Hepatocyte (in vitro differentiated cells): Measurements from ENCODE around the gene SUSD3. TPM values are rescaled to one million over a fixed set of nuclear protein-coding genes. Genes with fewer than 3 reads are reported as not detected.

Source experiments
- DNase-seq: peaks from one replicate; pipeline ENCODE4 v3.0.0-alpha.2; 2016; ENCODE audit warnings: low spot score
- H2AFZ ChIP-seq: fragments of 200-600 bp; sonication (generic); 2 replicates; pipeline ENCODE4 v1.6.0; 2016; ENCODE audit warnings: antibody characterized with exemption, mild to moderate bottlenecking
- H3K27ac ChIP-seq: fragments of 200-600 bp; sonication (generic); 2 replicates; pipeline ENCODE4 v1.5.1; 2016; ENCODE audit warnings: mild to moderate bottlenecking
- H3K27me3 ChIP-seq: fragments of 200-600 bp; sonication (generic); 2 replicates; pipeline ENCODE4 v1.6.1; 2016
- H3K36me3 ChIP-seq: fragments of 200-600 bp; sonication (generic); replicated peaks from 2 replicates; pipeline ENCODE4 v1.5.1; 2016; ENCODE audit warnings: low read depth; ENCODE audit not compliant: insufficient read depth
- H3K4me1 ChIP-seq: fragments of 200-600 bp; sonication (generic); 2 replicates; pipeline ENCODE4 v1.5.1; 2016; ENCODE audit warnings: mild to moderate bottlenecking, moderate library complexity; ENCODE audit not compliant: insufficient read depth
- H3K4me2 ChIP-seq: fragments of 200-600 bp; sonication (generic); 2 replicates; pipeline ENCODE4 v1.6.0; 2016
- H3K4me3 ChIP-seq: fragments of 200-600 bp; sonication (generic); 2 replicates; pipeline ENCODE4 v1.5.1; 2016; ENCODE audit warnings: mild to moderate bottlenecking
- H3K79me2 ChIP-seq: fragments of 200-600 bp; sonication (generic); 2 replicates; pipeline ENCODE4 v1.6.0; 2017; ENCODE audit warnings: mild to moderate bottlenecking
- H3K9me2 ChIP-seq: fragments of 200-600 bp; sonication (generic); replicated peaks from 2 replicates; pipeline ENCODE4 v1.6.0; 2017; ENCODE audit warnings: mild to moderate bottlenecking; ENCODE audit not compliant: insufficient read depth
- H3K9me3 ChIP-seq: fragments of 200-600 bp; sonication (generic); 2 replicates; pipeline ENCODE4 v1.5.1; 2016; ENCODE audit warnings: low read depth, mild to moderate bottlenecking
- H4K20me1 ChIP-seq: fragments of 200-600 bp; sonication (generic); 2 replicates; pipeline ENCODE4 v1.6.0; 2016; ENCODE audit warnings: mild to moderate bottlenecking; ENCODE audit not compliant: insufficient read depth, poor library complexity, severe bottlenecking
- EZH2 ChIP-seq: fragments of 200-600 bp; sonication (generic); IDR thresholded peaks from 2 replicates; pipeline ENCODE4 v1.6.1; 2016; ENCODE audit warnings: antibody characterized with exemption, mild to moderate bottlenecking, borderline replicate concordance
- EZH2phosphoT487 ChIP-seq: fragments of 200-600 bp; sonication (generic); IDR thresholded peaks from one replicate; pipeline ENCODE4 v1.6.1; 2018; ENCODE audit warnings: antibody characterized with exemption, mild to moderate bottlenecking, low read depth, moderate library complexity; ENCODE audit not compliant: unreplicated experiment, severe bottlenecking
- WGBS: methylation state at CpG from one replicate; pipeline ENCODE4 v1.1.6; 2016; ENCODE audit warnings: low lambda C conversion rate; ENCODE audit errors: missing lambda C conversion rate; 5-methylcytosine and 5-hydroxymethylcytosine counted together
- polyA plus RNA-seq: library from polyadenylated mRNA; unstranded; fragments of >200 nt; fragmentation: Nextera tagmentation; extraction: Ambion mirVana; gene quantifications from 2 replicates; pipeline ENCODE4 v1.2.1, GENCODE V29; 2016
- total RNA-seq: library from RNA; depleted of rRNA; stranded (reverse); fragments of >200 nt; gene quantifications from 2 replicates; pipeline ENCODE4 v1.2.3, GENCODE V29; 2014
- TF ChIP-seq, protein P1 (sequence below): fragments of 200-600 bp; sonication (generic); IDR thresholded peaks from 2 replicates; pipeline ENCODE4 v1.5.1; 2016; ENCODE audit warnings: antibody characterized with exemption, mild to moderate bottlenecking; ENCODE audit not compliant: poor library complexity

SUSD3 gene
- total and polyA plus RNA-seq, 2 experiments from 2014 or later = 11.4 to 17.3 TPM

DNA sequence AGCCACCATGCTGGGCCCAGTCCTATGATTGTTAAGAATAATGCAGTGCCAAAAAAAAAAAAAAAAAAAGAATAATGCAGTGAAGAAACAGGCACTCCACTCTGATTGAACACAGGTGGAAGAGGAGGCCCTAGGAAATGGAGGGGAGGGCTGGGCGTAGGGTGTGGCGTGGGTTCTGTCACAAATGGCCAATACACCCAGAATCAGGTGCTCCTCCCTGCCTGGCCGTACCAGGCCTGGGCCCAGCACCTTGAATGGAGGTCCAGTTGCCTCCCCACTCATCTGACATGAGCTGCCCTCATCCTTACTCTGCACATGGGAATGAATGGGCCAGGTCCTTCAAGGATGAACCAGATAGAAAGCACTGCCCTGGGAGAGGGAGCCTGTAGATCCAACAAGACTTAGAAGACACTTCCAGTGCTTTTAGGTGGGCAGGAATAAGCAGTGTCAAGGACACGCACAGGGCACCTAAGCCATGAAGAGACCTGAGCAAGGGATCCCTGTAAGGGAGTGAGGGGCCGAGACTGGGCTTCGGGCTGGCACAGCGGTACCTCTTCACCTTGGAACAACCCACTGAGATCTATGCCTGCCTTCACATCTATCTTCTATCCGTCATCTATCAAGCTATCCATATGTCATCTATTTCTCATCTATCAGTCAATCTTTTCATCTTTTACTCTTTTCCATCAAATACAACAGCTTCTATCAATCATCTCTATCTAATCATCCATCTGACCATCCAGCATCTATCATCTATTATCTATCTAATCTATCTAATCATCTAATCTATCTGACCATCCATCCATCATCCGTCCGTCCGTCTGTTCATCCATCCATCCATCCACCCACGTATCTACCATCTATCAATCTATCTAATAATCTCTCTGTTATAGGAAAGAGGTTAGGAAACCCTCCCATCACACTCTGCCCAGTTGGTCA is 59.7 kb downstream of the SUSD3 start:
- H3K4me2 ChIP-seq = no peak overlapping the region
- no peak overlapping the region for H2AFZ ChIP-seq
- no peaks in the 10 kb centered on the region for H3K27me3 ChIP-seq
- H3K4me3 ChIP-seq = no peak overlapping the region
- H3K79me2 ChIP-seq = no peaks in the 10 kb centered on the region
- no peak for DNase-seq
- H3K27ac ChIP-seq = no peak overlapping the region
- peaks cover 4% of the 10 kb centered on the region for H3K4me1 ChIP-seq
- no peaks in the 10 kb centered on the region for H3K9me3 ChIP-seq
- H4K20me1 ChIP-seq = no peaks in the 10 kb centered on the region
- 93% methylated on average over 12 of the region's 12 CpGs for WGBS
- TF ChIP-seq EZH2 = no peak
- no peak for TF ChIP-seq EZH2phosphoT487
- TF ChIP-seq, protein P1, sequence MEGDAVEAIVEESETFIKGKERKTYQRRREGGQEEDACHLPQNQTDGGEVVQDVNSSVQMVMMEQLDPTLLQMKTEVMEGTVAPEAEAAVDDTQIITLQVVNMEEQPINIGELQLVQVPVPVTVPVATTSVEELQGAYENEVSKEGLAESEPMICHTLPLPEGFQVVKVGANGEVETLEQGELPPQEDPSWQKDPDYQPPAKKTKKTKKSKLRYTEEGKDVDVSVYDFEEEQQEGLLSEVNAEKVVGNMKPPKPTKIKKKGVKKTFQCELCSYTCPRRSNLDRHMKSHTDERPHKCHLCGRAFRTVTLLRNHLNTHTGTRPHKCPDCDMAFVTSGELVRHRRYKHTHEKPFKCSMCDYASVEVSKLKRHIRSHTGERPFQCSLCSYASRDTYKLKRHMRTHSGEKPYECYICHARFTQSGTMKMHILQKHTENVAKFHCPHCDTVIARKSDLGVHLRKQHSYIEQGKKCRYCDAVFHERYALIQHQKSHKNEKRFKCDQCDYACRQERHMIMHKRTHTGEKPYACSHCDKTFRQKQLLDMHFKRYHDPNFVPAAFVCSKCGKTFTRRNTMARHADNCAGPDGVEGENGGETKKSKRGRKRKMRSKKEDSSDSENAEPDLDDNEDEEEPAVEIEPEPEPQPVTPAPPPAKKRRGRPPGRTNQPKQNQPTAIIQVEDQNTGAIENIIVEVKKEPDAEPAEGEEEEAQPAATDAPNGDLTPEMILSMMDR = no peak
- H3K9me2 ChIP-seq = no peaks in the 10 kb centered on the region
- H3K36me3 ChIP-seq = no peaks in the 10 kb centered on the region

DNA sequence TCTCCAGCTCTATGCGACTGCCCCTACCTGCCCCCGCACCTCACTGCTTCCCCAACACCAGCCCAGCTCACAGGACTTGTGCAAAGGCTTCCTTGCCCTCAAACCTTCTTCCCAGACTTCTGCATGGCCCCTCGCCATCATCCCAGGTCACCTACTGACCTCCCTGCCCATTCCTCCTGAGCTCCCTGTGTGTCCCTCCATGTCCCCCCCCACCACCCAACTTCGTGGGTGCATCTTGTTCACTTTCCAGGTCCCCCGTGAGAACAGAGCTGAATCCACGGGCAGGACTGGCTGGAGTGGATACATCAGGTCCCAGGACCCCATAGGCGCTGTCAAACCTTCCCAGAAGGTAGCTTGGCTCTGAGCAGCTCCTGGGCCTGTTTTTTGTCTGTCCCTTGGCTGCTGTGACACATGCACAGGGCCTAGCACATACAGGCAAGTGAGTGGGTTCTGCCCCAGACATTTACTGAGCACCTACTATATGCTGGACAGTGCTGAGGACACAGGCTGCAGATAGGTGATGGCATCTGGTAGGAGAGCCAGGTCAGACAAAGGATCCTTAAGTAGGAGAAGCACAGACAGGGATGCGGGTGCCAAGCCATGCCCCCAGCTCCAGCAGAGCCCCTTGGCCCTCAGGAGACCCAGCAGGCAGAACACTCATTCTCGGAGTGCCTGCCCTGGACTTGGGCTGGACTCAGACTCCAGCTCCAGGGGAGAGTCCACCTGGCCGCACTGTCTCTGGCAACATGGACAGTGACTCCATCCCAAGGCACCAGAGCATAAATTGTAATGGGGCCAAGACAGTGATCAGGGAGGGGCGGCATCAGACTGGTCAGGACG is 60.6 kb downstream of the SUSD3 start:
- Histone ChIP-seq H3K4me3 (no peak overlapping the region), H3K27me3 (no peaks in the 10 kb centered on the region), H3K4me1 (peaks cover 4% of the 10 kb centered on the region), H3K9me2 (no peaks in the 10 kb centered on the region), H3K27ac (peak overlapping the region; percentile 5), H3K79me2 (no peaks in the 10 kb centered on the region), H3K36me3 (no peaks in the 10 kb centered on the region), H4K20me1 (no peaks in the 10 kb centered on the region), H2AFZ (no peak overlapping the region), H3K9me3 (no peaks in the 10 kb centered on the region), H3K4me2 (no peak overlapping the region)
- DNase-seq = no peak
- TF ChIP-seq EZH2phosphoT487 (no peak), EZH2 (no peak)
- TF ChIP-seq, protein P1 = no peak
- 94% methylated on average over 12 of the region's 12 CpGs for WGBS

DNA sequence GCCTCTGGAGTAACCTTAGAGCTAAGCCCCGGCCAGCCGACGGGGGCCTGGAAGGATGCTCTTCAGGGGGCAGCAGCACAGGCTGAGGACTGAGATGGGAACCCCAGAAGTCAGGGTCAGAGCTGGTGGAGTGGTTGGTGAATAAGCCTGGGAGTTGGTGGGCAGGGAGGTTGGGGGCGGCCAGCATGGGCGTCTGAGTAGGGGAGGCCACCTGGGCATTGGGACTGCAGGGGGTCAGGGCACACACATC is 61.1 kb downstream of the SUSD3 start:
- no peak overlapping the region for H3K4me3 ChIP-seq
- H3K9me3 ChIP-seq = no peaks in the 10 kb centered on the region
- no peaks in the 10 kb centered on the region for H4K20me1 ChIP-seq
- 92% methylated on average over 5 of the region's 5 CpGs for WGBS
- peak overlapping the region; percentile 5 for H3K27ac ChIP-seq
- no peak for DNase-seq
- TF ChIP-seq EZH2 = no peak
- TF ChIP-seq, protein P1 = no peak
- no peak for TF ChIP-seq EZH2phosphoT487
- no peak overlapping the region for H3K4me2 ChIP-seq
- H3K4me1 ChIP-seq = peaks cover 4% of the 10 kb centered on the region
- no peaks in the 10 kb centered on the region for H3K9me2 ChIP-seq
- H3K36me3 ChIP-seq = no peaks in the 10 kb centered on the region
- H3K79me2 ChIP-seq = no peaks in the 10 kb centered on the region
- H3K27me3 ChIP-seq = no peaks in the 10 kb centered on the region
- no peak overlapping the region for H2AFZ ChIP-seq
